Measurements from ENCODE around the gene NBPF26.
"Not testable (repeated sequence)": the region's sequence is repeated elsewhere in the genome, so short reads cannot be mapped to it uniquely, and the experiment has no call there.

DNA sequence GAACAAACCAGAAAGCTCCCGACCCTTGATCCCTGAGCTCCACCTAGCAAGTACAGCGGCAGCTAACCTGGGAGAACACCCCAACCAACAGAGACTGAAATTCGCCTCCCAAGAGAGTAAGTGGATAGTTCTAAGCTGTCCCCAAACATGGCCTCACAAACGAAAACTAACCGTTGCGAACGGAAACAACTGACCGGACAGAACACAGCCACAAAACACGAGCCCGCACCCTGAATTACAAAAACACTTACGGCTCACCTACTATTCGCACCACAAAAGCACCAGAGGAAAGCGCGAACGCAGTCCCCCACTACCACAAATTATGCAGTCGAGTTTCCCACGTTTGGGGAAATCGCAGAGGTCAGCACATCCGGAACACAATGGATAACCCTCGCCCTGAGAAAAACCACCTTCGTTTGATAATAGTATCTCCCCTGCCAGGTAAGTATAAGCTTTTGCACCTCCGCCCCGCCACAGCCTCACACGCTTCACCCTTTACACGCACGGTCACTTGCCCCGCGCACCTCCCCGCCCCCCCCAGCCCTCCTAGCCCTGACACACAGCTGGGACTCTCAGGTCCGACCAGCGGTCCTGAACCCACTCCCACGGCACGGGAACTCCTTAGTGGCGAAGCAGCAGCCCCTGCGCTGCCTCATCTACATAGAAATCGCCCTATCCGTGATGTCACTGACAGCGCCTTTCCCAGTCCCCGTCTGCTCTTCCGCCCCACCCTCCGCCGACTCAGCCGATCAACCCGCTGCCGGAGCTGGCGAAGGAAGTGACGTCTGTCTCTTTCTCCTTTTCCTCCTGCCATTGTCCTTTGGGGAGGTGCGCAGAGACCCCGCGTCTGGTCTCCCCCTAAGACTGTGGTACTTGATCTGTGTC is 127.0 kb downstream of the NBPF26 start:
- not testable (repeated sequence) for TF ChIP-seq CTCF (conservative IDR thresholded peaks at IDR 0.05 in 1 of 2, IDR thresholded peaks at IDR 0.05 in 1 of 2; ENCODE audit: extremely low read depth in 1 of 2, insufficient read depth in 1 of 2, low read depth in 1 of 2, low read length in 2 of 2); EZH2 (IDR thresholded peaks at IDR 0.05; ENCODE audit: borderline replicate concordance, low read length)

Measured in mammary epithelial cell (primary cell).